GM18951 (cell line): ENCODE results near the gene CNEP1R1.

Experiments used
- POLR2A ChIP-seq: IDR thresholded peaks from 4 replicates; pipeline ENCODE4 v1.6.1; 2011; ENCODE audit warnings: mild to moderate bottlenecking; ENCODE audit not compliant: insufficient read length, insufficient read depth; ENCODE audit errors: extremely low read depth
- in situ Hi-C: fragments of 300-500 bp; cut with MboI; formaldehyde crosslinking; loops from one replicate; pipeline ENCODE4 v1.12.0; 2022; ENCODE audit warnings: low sequenced_read_pairs, mixed read lengths, inconsistent platforms; ENCODE audit not compliant: unreplicated experiment

CNEP1R1 gene

DNA sequence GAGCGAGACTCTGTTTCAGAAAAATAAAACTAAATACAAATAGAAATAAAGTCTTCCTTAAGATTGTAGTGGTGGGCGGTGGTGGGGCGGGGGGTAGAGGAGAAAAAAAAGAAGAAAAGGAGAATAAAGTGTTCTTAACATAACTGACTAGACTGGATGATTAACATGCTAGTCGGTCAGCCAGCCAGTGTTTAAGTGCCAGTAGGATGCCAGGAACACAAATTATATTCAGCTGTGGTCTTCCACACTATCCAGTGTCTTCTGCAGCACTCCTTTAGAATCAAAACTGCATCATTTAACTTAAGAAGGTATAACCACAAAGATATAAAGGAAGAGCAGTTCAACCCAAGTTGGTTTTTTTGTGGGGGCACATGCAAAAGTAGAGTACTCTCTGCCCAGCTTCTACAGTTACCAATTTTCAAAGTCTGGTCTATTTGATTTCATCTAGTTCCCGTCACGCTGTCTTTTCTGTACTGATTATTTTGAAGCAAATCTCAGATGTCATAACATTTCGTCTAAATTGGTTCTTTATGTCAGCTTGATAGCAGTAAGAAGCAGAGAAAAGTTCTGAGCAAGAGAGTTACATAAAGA, 56.5 kb downstream of the CNEP1R1 start:
- TF ChIP-seq POLR2A, result no peak
- in situ Hi-C loops, result no loop called here

DNA sequence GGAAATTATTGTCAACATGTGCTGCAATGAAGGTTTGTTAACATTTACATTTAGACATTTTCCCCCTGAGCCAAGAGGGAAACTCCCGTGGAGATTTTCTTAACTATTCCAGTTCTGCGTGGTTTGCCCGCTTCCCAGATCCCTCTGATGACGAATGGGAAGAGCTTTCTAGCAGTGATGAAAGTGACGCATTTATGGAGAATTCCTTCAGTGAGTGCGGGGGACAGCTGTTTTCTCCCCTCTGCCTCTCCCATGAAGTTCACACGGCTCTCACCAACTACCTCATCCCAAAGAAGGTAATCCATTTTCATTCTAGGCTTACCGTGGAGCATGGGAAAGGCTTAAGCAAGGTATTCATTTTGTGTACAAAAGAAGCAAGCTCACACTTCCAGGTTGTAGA, 59.0 kb downstream of the CNEP1R1 start:
- in situ Hi-C loops, result no loop called here
- TF ChIP-seq POLR2A, result no peak

- no peak for TF ChIP-seq POLR2A
- in situ Hi-C loops, result no loop called here
Observed at GRCh38 chr16:50086176-50086575, 61.2 kb downstream of the CNEP1R1 start.
